Neural cell (in vitro differentiated cells): Measurements from ENCODE around the gene SCAF4.

Experiments used
- CTCF ChIP-seq: fragments of 450-650 bp; IDR thresholded peaks from 2 replicates; pipeline ENCODE4 v1.5.1; 2014; ENCODE audit warnings: antibody characterized with exemption, mild to moderate bottlenecking, moderate library complexity; ENCODE audit not compliant: poor library complexity, severe bottlenecking
- EZH2 ChIP-seq: fragments of 200-600, 300-800 bp; shearing (Covaris generic), sonication (generic); IDR thresholded peaks from 2 replicates; pipeline ENCODE4 v1.6.1; 2014; ENCODE audit warnings: antibody characterized with exemption, low read length, borderline replicate concordance, mild to moderate bottlenecking; ENCODE audit not compliant: insufficient read depth, poor library complexity, severe bottlenecking
- REST ChIP-seq: IDR thresholded peaks from 2 replicates; pipeline ENCODE4 v1.6.1; 2012; ENCODE audit warnings: borderline replicate concordance

GRCh38 chr21:31731056-31731856 lies 662 bp downstream of the SCAF4 start:
- TF ChIP-seq REST (no peak), EZH2 (no peak), CTCF (no peak)
